Thyroid gland (tissue), 4 donors: ENCODE results near the gene TMEM272. TPM values are rescaled to one million over a fixed set of nuclear protein-coding genes. Genes with fewer than 3 reads are reported as not detected.

ENCODE experiments used
- DNase-seq, 2 donors: peaks; one replicate each; pipeline ENCODE4 v3.0.0-alpha.2; 2019
- H3K27ac ChIP-seq, 3 donors: fragments of 200-600 bp; sonication (generic); 1 replicate in 2 of 3; 2 replicates in 1 of 3; pipeline ENCODE4 v1.5.1; 2016 to 2019; ENCODE audit warnings: mild to moderate bottlenecking in 1 of 3, moderate library complexity in 1 of 3
- H3K27me3 ChIP-seq: fragments of 200-600 bp; sonication (generic); one replicate; pipeline ENCODE4 v1.5.1; 2019
- H3K36me3 ChIP-seq, 2 donors: fragments of 200-600 bp; sonication (generic); one replicate each; pipeline ENCODE4 v1.5.1; 2016 to 2019
- H3K4me1 ChIP-seq, 2 donors: fragments of 200-600 bp; sonication (generic); one replicate each; pipeline ENCODE4 v1.5.1; 2017 to 2019
- H3K4me3 ChIP-seq, 3 donors: fragments of 200-600 bp; sonication (generic); replicated peaks in 1 of 3; 1 replicate in 2 of 3; 2 replicates in 1 of 3; pipeline ENCODE4 v1.5.1; 2016; ENCODE audit warnings: mild to moderate bottlenecking in 1 of 3
- H3K9me3 ChIP-seq: fragments of 200-600 bp; sonication (generic); one replicate; pipeline ENCODE4 v1.5.1; 2017
- CTCF ChIP-seq, 6 experiments: fragments of 200-600 bp in 3 of 6; fragments of 450-650 bp in 3 of 6; sonication (generic) in 3 of 6; IDR thresholded peaks; one replicate each; pipeline ENCODE4 v1.5.1; 2016 to 2019; ENCODE audit warnings: antibody characterized with exemption in 6 of 6, mild to moderate bottlenecking in 2 of 6, inconsistent platforms in 1 of 6, moderate library complexity in 1 of 6
- POLR2A ChIP-seq, 2 donors: fragments of 450-650 bp; IDR thresholded peaks; one replicate each; pipeline ENCODE4 v1.6.1; 2017; ENCODE audit warnings: antibody characterized with exemption in 2 of 2, mild to moderate bottlenecking in 2 of 2, moderate library complexity in 1 of 2
- WGBS, 2 donors: methylation state at CpG; one replicate each; pipeline ENCODE4 v1.1.5; 2017; 5-methylcytosine and 5-hydroxymethylcytosine counted together
- intact Hi-C: fragments of 100-400 bp; cut with DNase I; formaldehyde crosslinking; loops from one replicate; pipeline ENCODE4 v1.15.1; 2023
- total RNA-seq, 4 donors: library from RNA; depleted of rRNA; stranded (reverse); fragments of >200 nt; gene quantifications; one replicate each; pipeline ENCODE4 v1.2.3, GENCODE V29; 2016

TMEM272 gene
- total RNA-seq, 4 donors from 2014 or later = not detected

GRCh38 chr13:51839711-51840540 lies 5.1 kb downstream of the TMEM272 start:
- TF ChIP-seq CTCF (IDR thresholded peaks at IDR 0.05) (no peak), POLR2A (IDR thresholded peaks at IDR 0.05) (no peak)
- DNase-seq = no peak
- no peak overlapping the region for H3K27ac ChIP-seq
- H3K4me1 ChIP-seq = peaks cover 0 to 1% of the 10 kb centered on the region in 2 donors
- H3K9me3 ChIP-seq = no peaks in the 10 kb centered on the region
- H3K27me3 ChIP-seq = no peaks in the 10 kb centered on the region
- intact Hi-C loops = loop anchor here (10.0 kb wide), 2 partner anchors 165 to 285 kb away; partner anchors contain the start of gene NEK5
- H3K4me3 ChIP-seq = no peak overlapping the region
- no peaks in the 10 kb centered on the region for H3K36me3 ChIP-seq
- WGBS, 2 donors = 92 to 95% methylated on average over 5 to 10 of the region's 10 CpGs

- DNase-seq = no peak
- Histone ChIP-seq H3K4me3 (no peak overlapping the region), H3K27ac (no peak overlapping the region), H3K36me3 (no peaks in the 10 kb centered on the region), H3K4me1 (no peaks in the 10 kb centered on the region), H3K27me3 (no peaks in the 10 kb centered on the region), H3K9me3 (no peaks in the 10 kb centered on the region)
- intact Hi-C loops = loop anchor here (10.0 kb wide), 1 partner anchor 286 kb away; the partner anchor contains the start of gene NEK5
- TF ChIP-seq CTCF (IDR thresholded peaks at IDR 0.05) (no peak), POLR2A (IDR thresholded peaks at IDR 0.05) (no peak)
- 86 to 91% methylated on average over 8 of the region's 8 CpGs for WGBS, 2 donors
Measured at GRCh38 chr13:51838240-51838846, 6.6 kb downstream of the TMEM272 start.

- no peak overlapping the region for H3K27ac ChIP-seq
Measured at GRCh38 chr13:51837016-51837415, 8.0 kb downstream of the TMEM272 start.

GRCh38 chr13:51834581-51835171 lies 10.3 kb downstream of the TMEM272 start:
- no peak for DNase-seq
- Histone ChIP-seq H3K27ac (no peak overlapping the region), H3K36me3 (no peaks in the 10 kb centered on the region), H3K4me1 (no peaks in the 10 kb centered on the region), H3K4me3 (no peak overlapping the region), H3K9me3 (no peaks in the 10 kb centered on the region), H3K27me3 (no peaks in the 10 kb centered on the region)
- intact Hi-C loops = loop anchor here (10.0 kb wide), 1 partner anchor 290 kb away; the partner anchor contains the start of gene NEK5
- WGBS, 2 donors = 62 to 63% methylated on average over 7 of the region's 7 CpGs
- no peak for TF ChIP-seq CTCF (IDR thresholded peaks at IDR 0.05)
- no peak for TF ChIP-seq POLR2A (IDR thresholded peaks at IDR 0.05)

More at GRCh38 chr13:51837016-51837415, 8.0 kb downstream of the TMEM272 start:
- TF ChIP-seq CTCF (IDR thresholded peaks at IDR 0.05) = no peak
- H3K4me1 ChIP-seq = no peaks in the 10 kb centered on the region
- WGBS, 2 donors = 90 to 94% methylated on average over 3 of the region's 3 CpGs
- H3K4me3 ChIP-seq = no peak overlapping the region
- no peak for DNase-seq
- H3K27me3 ChIP-seq = no peaks in the 10 kb centered on the region
- H3K9me3 ChIP-seq = no peaks in the 10 kb centered on the region
- H3K36me3 ChIP-seq = no peaks in the 10 kb centered on the region
- intact Hi-C loops = loop anchor here (10.0 kb wide), 1 partner anchor 288 kb away; the partner anchor contains the start of gene NEK5
